Measurements from ENCODE around the gene SMYD4.

GRCh38 chr17:1758807-1759206, 70.9 kb downstream of the SMYD4 start:
- TF ChIP-seq POLR2A (IDR thresholded peaks at IDR 0.05) (no peak), CTCF (IDR thresholded peaks at IDR 0.05) (no peak), EP300 (IDR thresholded peaks at IDR 0.05) (no peak)
